Measurements from ENCODE around the gene GNB5.

DNA sequence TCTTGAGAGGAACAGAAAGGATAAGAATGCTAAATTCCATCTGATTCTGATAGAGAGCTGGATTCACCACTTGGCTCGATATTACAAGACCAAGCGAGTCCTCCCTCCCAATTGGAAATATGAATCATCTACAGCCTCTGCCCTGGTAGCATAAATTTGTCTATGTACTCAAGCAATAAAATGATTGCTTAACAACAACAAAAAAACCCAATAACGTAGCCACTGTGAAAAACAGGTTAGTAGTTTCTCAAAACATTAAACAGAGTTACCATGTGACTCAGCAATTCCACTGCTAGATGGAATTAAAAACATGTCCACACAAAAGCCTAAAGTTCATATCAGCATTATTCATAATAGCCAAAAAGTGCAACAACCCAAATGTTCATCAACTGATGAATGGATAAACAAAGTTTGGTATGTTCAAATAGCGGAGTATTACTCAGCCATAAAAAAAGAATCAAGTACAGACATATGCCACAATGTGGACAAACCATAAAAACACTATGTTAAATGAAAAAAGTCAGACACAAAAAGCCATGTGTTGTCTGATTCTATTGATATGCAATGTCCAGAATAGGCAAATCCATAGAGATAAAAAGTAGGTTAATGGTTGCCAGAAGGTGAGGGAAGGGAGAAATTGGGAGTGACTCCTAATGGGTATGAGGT lies 95.5 kb downstream of the GNB5 start:
- no peak for TF ChIP-seq GATA2 (IDR thresholded peaks at IDR 0.05; ENCODE audit: low read depth, low read length)
- no peak for TF ChIP-seq GATA3 (IDR thresholded peaks at IDR 0.05; ENCODE audit: low read depth, low read length)

All from SH-SY5Y (cell line).